ENCODE data around the gene ZNF366.

- TF ChIP-seq POLR2A (IDR thresholded peaks at IDR 0.05; ENCODE audit: low read length) (no peak), CTCF (IDR thresholded peaks at IDR 0.05) (no peak), RARB (CRISPR knock-in tag; IDR thresholded peaks at IDR 0.05) (no peak), CBX8 (IDR thresholded peaks at IDR 0.05) (no peak), CHD4 (IDR thresholded peaks at IDR 0.05; ENCODE audit: borderline replicate concordance) (no peak)
These were observed 4.2 kb upstream of the ZNF366 start for GRCh38 chr5:72511366-72511765.

Measured in A549 (cell line).